NCI-H1417 treated with DMSO at 0.1 percent for 48 hours (cell line): ENCODE data around the gene PCDHGB3.

Experiments used
- DNase-seq: peaks from one replicate; lab custom pipeline; 2025; lab: John Stamatoyannopoulos, UW

PCDHGB3 gene

DNA sequence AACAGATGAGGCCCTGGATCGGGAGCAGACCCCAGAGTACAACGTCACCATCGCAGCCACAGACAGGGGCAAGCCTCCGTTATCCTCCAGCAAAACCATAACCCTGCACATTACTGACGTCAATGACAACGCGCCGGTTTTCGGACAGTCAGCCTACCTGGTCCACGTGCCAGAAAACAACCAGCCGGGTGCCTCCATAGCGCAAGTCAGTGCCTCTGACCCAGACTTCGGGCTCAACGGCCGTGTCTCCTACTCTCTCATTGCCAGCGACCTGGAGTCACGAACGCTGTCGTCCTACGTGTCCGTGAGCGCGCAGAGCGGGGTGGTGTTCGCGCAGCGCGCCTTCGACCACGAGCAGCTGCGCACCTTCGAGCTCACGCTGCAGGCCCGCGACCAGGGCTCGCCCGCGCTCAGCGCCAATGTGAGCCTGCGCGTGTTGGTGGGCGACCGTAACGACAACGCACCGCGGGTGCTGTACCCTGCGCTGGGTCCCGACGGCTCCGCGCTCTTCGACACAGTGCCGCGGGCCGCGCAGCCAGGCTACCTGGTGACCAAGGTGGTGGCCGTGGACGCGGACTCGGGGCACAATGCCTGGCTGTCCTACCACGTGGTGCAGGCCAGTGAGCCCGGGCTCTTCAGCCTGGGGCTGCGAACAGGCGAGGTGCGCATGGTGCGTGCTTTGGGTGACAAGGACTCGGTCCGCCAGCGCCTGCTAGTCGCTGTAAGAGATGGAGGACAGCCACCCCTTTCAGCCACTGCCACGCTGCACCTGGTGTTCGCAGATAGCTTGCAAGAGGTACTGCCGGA is 49.2 kb downstream of the PCDHGB3 start:
- no peak for DNase-seq

GRCh38 chr5:141420855-141421488 is 50.9 kb downstream of the PCDHGB3 start, which contains the start of gene PCDHGA11:
Gene PCDHGA11, plus strand, starts transcription at chr5:141421051. Its CDS starts 177 bp downstream, at chr5:141421228.
- no peak for DNase-seq

DNA sequence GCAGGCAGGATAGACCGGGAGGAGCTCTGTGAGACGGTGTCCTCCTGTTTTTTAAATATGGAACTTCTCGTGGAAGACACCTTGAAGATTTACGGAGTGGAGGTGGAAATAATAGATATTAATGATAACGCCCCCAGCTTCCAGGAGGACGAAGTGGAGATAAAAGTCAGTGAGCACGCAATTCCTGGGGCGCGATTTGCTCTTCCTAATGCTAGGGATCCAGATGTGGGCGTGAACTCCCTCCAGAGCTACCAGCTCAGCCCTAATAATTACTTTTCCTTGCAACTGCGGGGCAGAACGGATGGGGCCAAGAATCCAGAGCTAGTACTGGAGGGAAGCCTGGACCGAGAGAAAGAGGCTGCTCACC is 51.4 kb downstream of the PCDHGB3 start:
- no peak for DNase-seq
